Thoracic aorta (tissue), 2 donors: Measurements from ENCODE around the gene CACNA1B. TPM values are rescaled to one million over a fixed set of nuclear protein-coding genes. Genes with fewer than 3 reads are reported as not detected.

Experiments
- ATAC-seq: fragments of 150-250 bp; one replicate; pipeline ENCODE4 v1.8.0; 2017; ENCODE audit warnings: low read depth; ENCODE audit not compliant: insufficient number of reproducible peaks, low FRiP score
- DNase-seq: peaks from one replicate; pipeline ENCODE4 v3.0.0-alpha.2; 2020; ENCODE audit warnings: low spot score
- H3K27ac ChIP-seq, 2 donors: fragments of 200-600 bp; sonication (generic); 1 replicate in 1 of 2; 2 replicates in 1 of 2; pipeline ENCODE4 v1.5.1; 2016; ENCODE audit warnings: mild to moderate bottlenecking in 2 of 2, moderate library complexity in 2 of 2
- H3K27me3 ChIP-seq: fragments of 200-600 bp; sonication (generic); replicated peaks from 2 replicates; pipeline ENCODE4 v1.6.0; 2016; ENCODE audit warnings: mild to moderate bottlenecking; ENCODE audit not compliant: insufficient read depth
- H3K36me3 ChIP-seq: fragments of 200-600 bp; sonication (generic); one replicate; pipeline ENCODE4 v1.5.1; 2016
- H3K4me1 ChIP-seq, 2 donors: fragments of 200-600 bp; sonication (generic); 1 replicate in 1 of 2; 2 replicates in 1 of 2; pipeline versions ENCODE4 v1.5.1 to v1.6.0; 2016; ENCODE audit warnings: low read depth in 2 of 2, mild to moderate bottlenecking in 1 of 2; ENCODE audit not compliant: control insufficient read depth in 1 of 2
- H3K4me3 ChIP-seq: fragments of 200-600 bp; sonication (generic); 2 replicates; pipeline ENCODE4 v1.5.1; 2016; ENCODE audit warnings: mild to moderate bottlenecking
- H3K9me3 ChIP-seq: fragments of 200-600 bp; sonication (generic); 2 replicates; pipeline ENCODE4 v1.5.1; 2016
- total RNA-seq, 2 donors: library from RNA; depleted of rRNA; stranded (reverse); fragments of >200 nt; gene quantifications; one replicate each; pipeline versions ENCODE4 v1.1.0 to v1.2.3, GENCODE V29; 2016
- TF ChIP-seq, protein P1 (sequence below): fragments of 200-600 bp; sonication (generic); IDR thresholded peaks from one replicate; pipeline ENCODE4 v1.5.1; 2019; ENCODE audit warnings: antibody characterized with exemption

Gene CACNA1B
- total RNA-seq, 2 donors from 2014 or later = 0.07 to 0.14 TPM

DNA sequence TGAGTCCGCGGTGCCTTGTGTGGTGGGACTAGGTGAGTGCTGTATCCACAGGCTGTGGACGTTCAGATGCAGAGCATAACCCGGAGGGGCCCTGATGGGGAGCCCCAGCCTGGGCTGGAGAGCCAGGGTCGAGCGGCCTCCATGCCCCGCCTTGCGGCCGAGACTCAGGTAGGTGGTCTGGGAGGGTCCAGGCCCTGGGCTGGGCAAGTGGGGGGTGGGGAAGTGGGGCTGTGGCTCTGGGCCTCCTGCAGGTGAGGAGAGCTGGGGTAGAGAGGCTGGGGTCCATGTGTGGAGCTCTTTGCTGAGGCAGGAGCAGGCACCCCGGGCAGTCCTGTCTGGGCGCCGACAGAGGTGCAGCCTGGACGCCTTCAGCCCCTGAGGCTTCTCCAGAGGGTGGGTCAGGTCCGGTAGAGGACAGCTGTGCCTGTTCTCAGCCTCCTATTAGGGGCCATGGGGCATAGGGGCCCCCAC, 241.1 kb downstream of the CACNA1B start:
- no peak for DNase-seq
- Histone ChIP-seq H3K27ac (no peak overlapping the region), H3K9me3 (no peaks in the 10 kb centered on the region), H3K4me1 (no peaks in the 10 kb centered on the region), H3K36me3 (no peaks in the 10 kb centered on the region), H3K4me3 (no peak overlapping the region), H3K27me3 (no peaks in the 10 kb centered on the region)
- no peak for ATAC-seq
- TF ChIP-seq, protein P1, sequence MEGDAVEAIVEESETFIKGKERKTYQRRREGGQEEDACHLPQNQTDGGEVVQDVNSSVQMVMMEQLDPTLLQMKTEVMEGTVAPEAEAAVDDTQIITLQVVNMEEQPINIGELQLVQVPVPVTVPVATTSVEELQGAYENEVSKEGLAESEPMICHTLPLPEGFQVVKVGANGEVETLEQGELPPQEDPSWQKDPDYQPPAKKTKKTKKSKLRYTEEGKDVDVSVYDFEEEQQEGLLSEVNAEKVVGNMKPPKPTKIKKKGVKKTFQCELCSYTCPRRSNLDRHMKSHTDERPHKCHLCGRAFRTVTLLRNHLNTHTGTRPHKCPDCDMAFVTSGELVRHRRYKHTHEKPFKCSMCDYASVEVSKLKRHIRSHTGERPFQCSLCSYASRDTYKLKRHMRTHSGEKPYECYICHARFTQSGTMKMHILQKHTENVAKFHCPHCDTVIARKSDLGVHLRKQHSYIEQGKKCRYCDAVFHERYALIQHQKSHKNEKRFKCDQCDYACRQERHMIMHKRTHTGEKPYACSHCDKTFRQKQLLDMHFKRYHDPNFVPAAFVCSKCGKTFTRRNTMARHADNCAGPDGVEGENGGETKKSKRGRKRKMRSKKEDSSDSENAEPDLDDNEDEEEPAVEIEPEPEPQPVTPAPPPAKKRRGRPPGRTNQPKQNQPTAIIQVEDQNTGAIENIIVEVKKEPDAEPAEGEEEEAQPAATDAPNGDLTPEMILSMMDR = no peak

DNA sequence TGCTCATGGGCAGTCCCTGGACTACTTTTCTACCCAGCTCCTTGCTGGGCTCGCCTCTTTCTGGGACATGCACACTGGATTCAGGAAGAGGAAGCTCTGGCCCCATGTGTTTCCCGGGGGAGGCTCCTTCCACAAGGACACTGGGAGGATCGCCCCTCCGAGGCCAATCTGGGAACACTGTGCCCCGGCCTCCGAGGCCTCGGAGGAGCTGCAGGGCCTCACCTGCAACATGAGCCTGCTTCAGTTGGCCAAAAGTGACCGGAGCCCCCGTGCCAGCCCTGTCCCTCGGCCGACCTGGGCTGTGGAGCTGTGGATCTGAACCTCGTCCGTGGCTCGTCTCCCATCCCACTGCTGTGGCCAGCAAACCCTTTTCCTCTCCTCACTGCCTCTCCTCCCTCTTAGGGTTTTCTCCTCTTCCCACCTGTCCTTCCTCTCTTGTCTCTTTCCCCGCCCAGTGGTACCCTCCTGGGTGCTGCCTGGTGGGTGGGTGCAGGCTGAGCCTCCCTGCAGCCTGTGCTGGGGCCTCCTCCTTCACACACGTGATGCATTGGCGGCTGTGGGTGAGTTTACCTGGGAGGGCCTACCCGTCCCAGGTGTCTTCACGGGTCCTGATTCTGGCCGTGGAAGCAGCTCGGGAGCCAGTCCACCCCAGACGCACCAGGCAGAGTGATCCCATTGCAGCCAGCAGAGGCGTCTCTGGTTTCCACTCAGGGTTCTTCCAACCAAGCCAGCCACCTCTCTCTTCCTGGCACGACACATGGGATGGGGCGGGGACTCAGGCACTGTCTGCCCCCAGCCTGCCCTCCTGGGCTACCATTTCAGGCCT, 241.8 kb downstream of the CACNA1B start:
- H3K36me3 ChIP-seq = no peaks in the 10 kb centered on the region
- no peaks in the 10 kb centered on the region for H3K9me3 ChIP-seq
- ATAC-seq (no peak), DNase-seq (no peak)
- H3K27ac ChIP-seq = no peak overlapping the region
- H3K27me3 ChIP-seq = no peaks in the 10 kb centered on the region
- H3K4me3 ChIP-seq = no peak overlapping the region
- TF ChIP-seq, protein P1 = no peak
- no peaks in the 10 kb centered on the region for H3K4me1 ChIP-seq

DNA sequence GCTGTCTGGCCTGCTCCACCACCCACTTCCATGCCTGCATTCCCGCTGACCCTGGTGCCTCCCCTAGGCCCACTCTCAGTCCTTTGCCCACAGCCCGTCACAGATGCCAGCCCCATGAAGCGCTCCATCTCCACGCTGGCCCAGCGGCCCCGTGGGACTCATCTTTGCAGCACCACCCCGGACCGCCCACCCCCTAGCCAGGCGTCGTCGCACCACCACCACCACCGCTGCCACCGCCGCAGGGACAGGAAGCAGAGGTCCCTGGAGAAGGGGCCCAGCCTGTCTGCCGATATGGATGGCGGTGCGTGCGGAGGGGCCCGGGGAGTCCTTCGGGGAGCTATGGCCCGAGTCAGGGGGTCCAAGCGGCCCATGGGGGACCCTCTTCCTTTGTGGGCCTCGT, 242.5 kb downstream of the CACNA1B start:
- Histone ChIP-seq H3K9me3 (no peaks in the 10 kb centered on the region), H3K4me1 (no peaks in the 10 kb centered on the region), H3K36me3 (no peaks in the 10 kb centered on the region), H3K27ac (no peak overlapping the region), H3K27me3 (no peaks in the 10 kb centered on the region), H3K4me3 (no peak overlapping the region)
- ATAC-seq = no peak
- TF ChIP-seq, protein P1 = no peak
- no peak for DNase-seq

DNA sequence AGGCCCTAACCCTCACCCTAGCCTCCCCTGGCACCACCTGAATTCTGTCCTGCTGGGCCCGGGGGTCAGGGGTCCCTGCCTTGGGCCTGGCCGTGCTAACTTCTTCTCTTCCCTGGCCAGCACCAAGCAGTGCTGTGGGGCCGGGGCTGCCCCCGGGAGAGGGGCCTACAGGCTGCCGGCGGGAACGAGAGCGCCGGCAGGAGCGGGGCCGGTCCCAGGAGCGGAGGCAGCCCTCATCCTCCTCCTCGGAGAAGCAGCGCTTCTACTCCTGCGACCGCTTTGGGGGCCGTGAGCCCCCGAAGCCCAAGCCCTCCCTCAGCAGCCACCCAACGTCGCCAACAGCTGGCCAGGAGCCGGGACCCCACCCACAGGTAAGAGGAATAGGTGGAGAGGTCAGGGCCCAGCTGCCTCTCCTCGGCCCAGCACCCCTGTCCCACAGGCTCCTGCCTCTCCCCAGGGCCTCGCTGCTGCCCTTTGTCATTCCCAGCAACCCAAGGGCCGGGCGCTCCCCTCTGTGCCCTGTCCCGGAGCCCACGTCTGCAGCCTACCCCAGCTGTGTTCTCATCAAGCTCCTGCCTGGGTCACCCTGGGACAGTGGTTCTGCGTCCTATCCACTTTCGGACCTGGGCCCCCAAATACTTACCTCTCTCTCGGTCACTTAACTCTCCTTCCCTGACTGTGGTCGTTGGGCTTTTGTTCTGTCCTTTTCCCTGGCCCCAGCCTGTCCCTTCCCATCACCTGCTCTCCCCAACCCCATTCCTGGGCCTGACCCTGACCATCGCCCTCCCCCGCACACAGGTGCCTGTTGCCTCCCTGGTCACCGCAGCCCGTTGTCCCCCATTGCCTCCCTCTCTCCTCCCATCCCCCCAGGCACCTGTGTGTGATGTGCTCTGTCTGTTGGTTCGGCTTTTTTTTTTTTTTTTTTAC, 243.2 kb downstream of the CACNA1B start:
- Histone ChIP-seq H3K4me3 (no peak overlapping the region), H3K27me3 (no peaks in the 10 kb centered on the region), H3K27ac (no peak overlapping the region), H3K9me3 (no peaks in the 10 kb centered on the region), H3K36me3 (no peaks in the 10 kb centered on the region), H3K4me1 (no peaks in the 10 kb centered on the region)
- ATAC-seq (no peak), DNase-seq (no peak)
- TF ChIP-seq, protein P1 = no peak
